ENCODE results near the gene TELO2.
"Not testable (repeated sequence)": the region's sequence is repeated elsewhere in the genome, so short reads cannot be mapped to it uniquely, and the experiment has no call there.

Gene TELO2

DNA sequence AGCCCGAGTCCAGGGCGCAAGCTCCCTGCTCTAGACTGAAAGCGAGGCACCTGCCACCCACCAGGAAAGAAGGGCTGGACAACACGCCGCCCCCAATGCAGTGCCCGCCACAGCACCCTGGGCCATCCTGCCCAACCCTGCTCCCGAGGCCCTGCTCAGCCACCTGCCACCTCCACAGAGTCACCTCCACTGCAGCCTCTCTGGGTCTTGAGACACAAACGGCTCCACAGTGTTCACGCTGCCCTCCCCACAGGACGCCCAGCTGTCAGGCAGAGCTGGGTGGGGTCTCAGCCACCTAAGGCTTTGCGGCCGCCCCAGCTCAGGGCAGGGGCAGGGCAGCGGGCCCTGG is 27.6 kb upstream of the TELO2 start:
- Histone ChIP-seq H3K36me3 (ENCODE audit: insufficient read depth, low read length) (peaks cover 2% of the 10 kb centered on the region; the same call in 1 of the 2 replicates), H3K9ac (ENCODE audit: low read depth, low read length) (no peak overlapping the region), H3K4me1 (ENCODE audit: insufficient read depth, low read length) (no peaks in the 10 kb centered on the region), H3K9me3 (ENCODE audit: control insufficient read depth, insufficient read depth, low read length) (no peaks in the 10 kb centered on the region)

DNA sequence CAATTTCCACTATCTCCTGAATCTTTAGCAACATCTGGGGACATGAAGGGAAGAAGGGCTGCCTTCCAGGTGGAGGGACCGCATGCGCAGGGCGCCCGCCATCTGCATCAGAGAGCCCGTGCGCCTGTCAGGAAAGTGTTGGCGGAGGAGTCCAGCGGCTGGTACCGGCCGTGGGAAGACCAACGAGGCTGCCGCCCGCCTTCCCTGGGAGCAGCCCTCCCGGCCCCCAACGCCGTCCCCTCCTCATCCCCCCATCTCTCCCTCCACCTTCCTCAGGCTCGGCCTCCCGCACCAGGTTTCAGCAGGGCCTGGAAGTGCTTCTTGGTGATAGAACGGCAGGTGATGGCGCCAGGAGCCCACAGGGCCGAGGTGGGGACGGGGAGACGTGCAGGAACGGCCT is 27.1 kb upstream of the TELO2 start:
- Histone ChIP-seq H3K9me3 (ENCODE audit: control insufficient read depth, insufficient read depth, low read length) (no peaks in the 10 kb centered on the region), H3K36me3 (ENCODE audit: insufficient read depth, low read length) (peaks cover 2% of the 10 kb centered on the region; the same call in 1 of the 2 replicates), H3K9ac (ENCODE audit: low read depth, low read length) (no peak overlapping the region), H3K4me1 (ENCODE audit: insufficient read depth, low read length) (no peaks in the 10 kb centered on the region)

GRCh38 chr16:1466968-1467521 is 26.1 kb upstream of the TELO2 start:
- Histone ChIP-seq H3K36me3 (ENCODE audit: insufficient read depth, low read length) (peaks cover 2% of the 10 kb centered on the region; the same call in 1 of the 2 replicates), H3K4me1 (ENCODE audit: insufficient read depth, low read length) (no peaks in the 10 kb centered on the region), H3K9me3 (ENCODE audit: control insufficient read depth, insufficient read depth, low read length) (no peaks in the 10 kb centered on the region), H3K9ac (ENCODE audit: low read depth, low read length) (no peak overlapping the region)

- Histone ChIP-seq H3K9me3 (ENCODE audit: control insufficient read depth, insufficient read depth, low read length) (no peaks in the 10 kb centered on the region), H3K36me3 (ENCODE audit: insufficient read depth, low read length) (no peaks in the 10 kb centered on the region), H3K9ac (ENCODE audit: low read depth, low read length) (no peak overlapping the region), H3K4me1 (ENCODE audit: insufficient read depth, low read length) (no peaks in the 10 kb centered on the region)
These were observed 24.7 kb upstream of the TELO2 start for GRCh38 chr16:1468426-1468810.

DNA sequence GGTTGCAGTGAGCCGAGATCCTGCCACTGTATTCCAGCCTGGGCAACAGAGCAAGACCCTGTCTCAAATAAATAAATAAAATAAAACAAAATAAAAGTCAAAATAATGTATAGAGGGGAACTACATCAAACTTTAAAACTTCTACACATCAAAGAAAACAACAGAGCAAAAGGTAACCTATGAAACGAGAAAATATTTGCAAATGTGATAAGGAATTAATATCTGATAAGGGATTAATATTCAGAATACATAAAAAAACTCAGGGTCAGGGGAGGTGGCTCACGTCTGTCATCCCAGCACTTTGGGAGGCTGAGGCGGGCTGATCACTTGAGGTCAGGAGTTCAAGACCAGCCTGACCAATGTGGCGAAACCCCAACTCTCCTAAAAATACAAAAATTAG is 24.0 kb upstream of the TELO2 start:
- H3K9me3 ChIP-seq (ENCODE audit: control insufficient read depth, insufficient read depth, low read length); H3K36me3 ChIP-seq (ENCODE audit: insufficient read depth, low read length); H3K4me1 ChIP-seq (ENCODE audit: insufficient read depth, low read length); H3K9ac ChIP-seq (ENCODE audit: low read depth, low read length): not testable (repeated sequence)

GRCh38 chr16:1469693-1470201 is 23.4 kb upstream of the TELO2 start:
- no peak overlapping the region for H3K9ac ChIP-seq (ENCODE audit: low read depth, low read length)
- no peaks in the 10 kb centered on the region for H3K36me3 ChIP-seq (ENCODE audit: insufficient read depth, low read length)
- no peaks in the 10 kb centered on the region for H3K9me3 ChIP-seq (ENCODE audit: control insufficient read depth, insufficient read depth, low read length)
- H3K4me1 ChIP-seq (ENCODE audit: insufficient read depth, low read length) = no peaks in the 10 kb centered on the region

- H3K9me3 ChIP-seq (ENCODE audit: control insufficient read depth, insufficient read depth, low read length) = no peaks in the 10 kb centered on the region
- no peaks in the 10 kb centered on the region for H3K4me1 ChIP-seq (ENCODE audit: insufficient read depth, low read length)
- H3K36me3 ChIP-seq (ENCODE audit: insufficient read depth, low read length) = no peaks in the 10 kb centered on the region
- H3K9ac ChIP-seq (ENCODE audit: low read depth, low read length) = no peak overlapping the region
These were observed 22.5 kb upstream of the TELO2 start for GRCh38 chr16:1470481-1471251.

GRCh38 chr16:1471569-1472194 is 21.5 kb upstream of the TELO2 start:
- Histone ChIP-seq H3K4me1 (ENCODE audit: insufficient read depth, low read length) (no peaks in the 10 kb centered on the region), H3K9ac (ENCODE audit: low read depth, low read length) (no peak overlapping the region), H3K9me3 (ENCODE audit: control insufficient read depth, insufficient read depth, low read length) (no peaks in the 10 kb centered on the region), H3K36me3 (ENCODE audit: insufficient read depth, low read length) (no peaks in the 10 kb centered on the region)

DNA sequence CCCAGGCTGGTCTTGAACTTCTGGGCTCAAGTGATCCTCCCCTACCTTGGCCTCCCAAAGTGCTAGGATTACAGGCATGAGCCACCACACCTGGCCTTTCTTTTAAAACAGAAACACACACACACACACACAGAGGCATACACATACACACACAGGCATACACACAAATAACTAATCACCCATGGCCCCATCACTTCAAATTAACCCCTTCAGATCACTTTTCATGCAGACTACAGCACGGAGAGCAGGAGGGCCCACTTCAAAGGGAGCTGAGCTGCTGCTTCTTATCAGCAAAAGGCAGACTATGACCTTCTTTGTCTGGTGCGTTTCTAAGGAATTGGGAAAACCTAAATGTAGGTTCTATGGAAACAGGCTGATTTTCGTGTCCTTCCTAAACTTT is 20.2 kb upstream of the TELO2 start:
- Histone ChIP-seq H3K9ac (ENCODE audit: low read depth, low read length) (no peak overlapping the region), H3K4me1 (ENCODE audit: insufficient read depth, low read length) (no peaks in the 10 kb centered on the region), H3K36me3 (ENCODE audit: insufficient read depth, low read length) (no peaks in the 10 kb centered on the region), H3K9me3 (ENCODE audit: control insufficient read depth, insufficient read depth, low read length) (peaks cover 10% of the 10 kb centered on the region)

- H3K9ac ChIP-seq (ENCODE audit: low read depth, low read length) = peak overlapping the region; percentile 92
- H3K9me3 ChIP-seq (ENCODE audit: control insufficient read depth, insufficient read depth, low read length) = peaks cover 11% of the 10 kb centered on the region
- H3K4me1 ChIP-seq (ENCODE audit: insufficient read depth, low read length) = no peaks in the 10 kb centered on the region
- no peaks in the 10 kb centered on the region for H3K36me3 ChIP-seq (ENCODE audit: insufficient read depth, low read length)
These were observed 18.9 kb upstream of the TELO2 start for GRCh38 chr16:1474082-1474795.

DNA sequence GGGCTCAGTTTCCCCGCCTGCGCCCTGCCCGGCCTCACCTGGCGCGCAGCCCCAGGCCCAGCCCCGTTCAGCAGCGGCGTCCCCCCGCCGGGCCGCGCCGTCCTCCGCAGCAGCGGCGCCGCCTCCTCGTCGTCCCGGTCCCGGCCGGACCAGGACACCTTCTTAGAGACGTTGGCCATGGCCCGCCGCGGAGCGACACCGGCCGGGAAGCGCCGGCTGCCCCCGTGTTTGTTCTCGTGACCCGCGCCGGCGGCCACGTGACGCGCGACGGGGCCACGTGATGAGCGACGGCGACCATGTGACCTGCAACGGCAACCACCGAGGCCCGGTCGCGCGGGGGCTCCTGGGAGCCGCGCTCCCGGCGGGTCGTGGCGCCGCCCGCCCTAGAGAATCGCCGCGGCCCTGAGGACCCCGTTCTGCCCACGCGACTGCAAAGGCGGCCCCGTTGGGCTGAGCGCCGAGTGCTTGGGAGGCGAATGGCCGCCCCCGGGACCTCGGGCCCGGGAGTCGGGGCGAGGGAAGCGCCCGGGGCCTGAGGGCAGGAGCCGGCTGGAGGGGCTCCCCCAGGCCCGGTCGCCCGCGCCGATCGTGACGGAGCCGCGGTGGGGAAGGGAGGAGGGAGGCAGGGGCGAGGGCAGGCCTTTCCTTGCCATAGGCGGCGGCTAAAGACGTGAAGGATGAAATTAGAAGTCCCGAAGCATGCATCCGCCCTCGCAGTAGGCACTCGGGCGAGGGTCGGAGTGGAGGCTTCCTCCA is 18.2 kb upstream of the TELO2 start, which contains the start of gene CLCN7:
TSS of gene CLCN7 (minus strand) at position 233 of the 756 bp plus-strand sequence. CDS start at position 179, 54 bp downstream.
- Histone ChIP-seq H3K9me3 (ENCODE audit: control insufficient read depth, insufficient read depth, low read length) (peaks cover 11% of the 10 kb centered on the region), H3K36me3 (ENCODE audit: insufficient read depth, low read length) (no peaks in the 10 kb centered on the region), H3K4me1 (ENCODE audit: insufficient read depth, low read length) (no peaks in the 10 kb centered on the region), H3K9ac (ENCODE audit: low read depth, low read length) (peak within 1 kb of the TSS; percentile 92)

- H3K9ac ChIP-seq (ENCODE audit: low read depth, low read length) = peak overlapping the region; percentile 92
- no peaks in the 10 kb centered on the region for H3K36me3 ChIP-seq (ENCODE audit: insufficient read depth, low read length)
- peaks cover 11% of the 10 kb centered on the region for H3K9me3 ChIP-seq (ENCODE audit: control insufficient read depth, insufficient read depth, low read length)
- H3K4me1 ChIP-seq (ENCODE audit: insufficient read depth, low read length) = no peaks in the 10 kb centered on the region
These were observed 17.5 kb upstream of the TELO2 start for GRCh38 chr16:1475552-1476114.

GRCh38 chr16:1477033-1477432 is 16.1 kb upstream of the TELO2 start:
- Histone ChIP-seq H3K9ac (ENCODE audit: low read depth, low read length) (no peak overlapping the region), H3K4me1 (ENCODE audit: insufficient read depth, low read length) (no peaks in the 10 kb centered on the region), H3K36me3 (ENCODE audit: insufficient read depth, low read length) (no peaks in the 10 kb centered on the region), H3K9me3 (ENCODE audit: control insufficient read depth, insufficient read depth, low read length) (peaks cover 11% of the 10 kb centered on the region)

- H3K9me3 ChIP-seq (ENCODE audit: control insufficient read depth, insufficient read depth, low read length) = peaks cover 11% of the 10 kb centered on the region
- H3K36me3 ChIP-seq (ENCODE audit: insufficient read depth, low read length); H3K4me1 ChIP-seq (ENCODE audit: insufficient read depth, low read length); H3K9ac ChIP-seq (ENCODE audit: low read depth, low read length): not testable (repeated sequence)
These were observed 14.2 kb upstream of the TELO2 start for GRCh38 chr16:1478937-1479336.
